GM21381 (cell line): ENCODE measurements around the gene ARL4C.
A peak's percentile ranks its signal among the peaks of the same experiment; 100 is the strongest.

Experiments
- ATAC-seq: cut with Tn5 transposase; IDR thresholded peaks from one replicate; pipeline ENCODE4 v1.9.1; 2021; ENCODE audit warnings: mild to moderate bottlenecking, moderate library complexity; ENCODE audit not compliant: unreplicated experiment

Gene ARL4C

DNA sequence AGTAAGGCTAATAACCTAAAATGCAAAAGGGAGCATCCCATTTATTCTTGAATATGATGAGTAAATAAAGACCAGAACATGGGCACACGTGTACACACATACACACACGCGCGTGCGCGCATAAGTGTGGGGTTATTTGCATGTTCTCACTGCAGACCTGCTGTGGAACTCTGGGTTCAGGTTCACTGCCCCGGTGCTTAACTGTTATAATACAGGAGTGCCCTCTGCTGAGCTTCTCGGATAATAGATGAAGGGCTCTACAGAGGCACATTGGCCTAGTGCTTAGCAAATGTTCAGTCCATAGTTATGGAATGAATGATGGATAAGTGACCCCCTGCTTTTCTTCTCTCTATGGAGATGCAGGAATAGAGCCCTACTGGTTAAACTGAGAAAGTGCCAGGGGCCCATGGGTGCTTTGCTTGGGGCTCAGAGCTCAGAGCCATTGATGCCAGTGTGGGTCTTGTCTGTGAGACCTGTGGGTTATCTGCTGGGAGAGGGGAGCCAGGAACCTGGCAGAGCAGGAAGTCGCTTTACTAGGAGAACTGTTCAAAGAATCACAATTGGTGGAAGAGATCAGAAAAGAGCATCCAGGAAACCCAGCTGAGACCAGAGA lies 3.6 kb upstream of the ARL4C start:
- ATAC-seq = peak; percentile 42

DNA sequence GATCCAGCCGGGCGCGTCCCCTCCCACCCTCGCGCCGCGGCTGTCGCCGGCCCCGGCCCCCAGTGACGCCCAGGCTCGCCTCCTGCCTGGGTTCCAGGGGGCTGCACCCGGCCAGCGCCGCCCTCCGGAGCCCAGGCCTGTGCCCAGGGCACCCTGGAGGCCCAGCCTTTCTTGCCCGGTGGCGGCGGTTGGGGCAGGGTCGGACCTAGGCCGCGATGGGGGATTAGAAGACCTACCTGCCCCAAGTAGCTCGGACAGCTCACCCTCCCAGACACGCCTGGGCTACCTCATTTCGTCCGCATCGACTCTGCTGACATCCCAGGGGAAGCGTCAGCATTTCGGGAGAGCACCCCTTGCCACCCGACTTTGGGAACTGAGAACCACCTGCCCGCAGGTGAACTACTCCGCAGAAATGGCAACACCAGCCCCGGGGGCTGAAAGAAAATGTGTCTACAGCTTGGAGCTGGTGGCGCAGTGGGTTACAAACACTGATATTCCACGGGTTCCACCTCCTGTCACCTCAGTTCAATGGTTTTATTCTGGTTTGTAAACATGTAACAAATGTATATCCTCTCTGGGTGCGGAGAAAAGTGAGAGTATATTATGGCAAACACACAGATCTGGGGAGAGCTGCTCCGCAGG lies 834 bp upstream of the ARL4C start:
- no peak for ATAC-seq

DNA sequence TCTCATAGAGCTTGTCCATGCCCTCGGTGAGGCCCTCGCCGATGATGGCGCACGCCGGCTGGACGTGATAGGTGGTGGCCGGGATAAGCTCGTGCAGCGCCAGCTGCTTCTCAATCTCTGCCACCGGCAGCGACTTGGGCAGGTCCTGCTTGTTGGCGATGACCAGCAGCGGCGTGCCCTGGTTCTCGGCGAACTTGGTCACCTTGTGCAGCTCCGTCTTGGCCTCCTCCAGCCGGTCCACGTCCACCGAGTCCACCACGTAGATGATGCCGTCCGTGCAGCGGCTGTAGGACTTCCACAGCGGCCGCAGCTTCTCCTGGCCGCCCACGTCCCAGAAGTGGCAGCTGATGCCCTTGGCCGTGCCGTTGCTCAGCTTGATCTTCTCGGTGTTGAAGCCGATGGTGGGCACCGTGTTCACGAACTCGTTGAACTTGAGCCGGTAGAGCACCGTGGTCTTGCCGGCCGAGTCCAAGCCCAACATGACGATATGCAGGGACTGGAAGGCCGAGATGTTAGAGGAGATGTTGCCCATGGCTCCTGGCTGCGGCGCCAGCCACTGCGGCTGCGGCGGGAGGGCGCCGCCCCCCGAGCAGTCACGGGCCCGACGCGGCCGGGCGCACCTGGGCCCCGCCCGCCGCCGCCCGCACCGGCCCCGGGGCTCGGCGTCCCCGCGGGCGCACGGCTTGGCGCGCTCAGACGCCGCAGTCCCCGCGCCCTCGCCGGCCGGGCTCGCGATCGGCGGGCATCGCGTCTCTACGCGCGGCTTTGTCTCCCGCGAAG lies 636 bp downstream of the ARL4C start:
- ATAC-seq = peak; percentile 47

DNA sequence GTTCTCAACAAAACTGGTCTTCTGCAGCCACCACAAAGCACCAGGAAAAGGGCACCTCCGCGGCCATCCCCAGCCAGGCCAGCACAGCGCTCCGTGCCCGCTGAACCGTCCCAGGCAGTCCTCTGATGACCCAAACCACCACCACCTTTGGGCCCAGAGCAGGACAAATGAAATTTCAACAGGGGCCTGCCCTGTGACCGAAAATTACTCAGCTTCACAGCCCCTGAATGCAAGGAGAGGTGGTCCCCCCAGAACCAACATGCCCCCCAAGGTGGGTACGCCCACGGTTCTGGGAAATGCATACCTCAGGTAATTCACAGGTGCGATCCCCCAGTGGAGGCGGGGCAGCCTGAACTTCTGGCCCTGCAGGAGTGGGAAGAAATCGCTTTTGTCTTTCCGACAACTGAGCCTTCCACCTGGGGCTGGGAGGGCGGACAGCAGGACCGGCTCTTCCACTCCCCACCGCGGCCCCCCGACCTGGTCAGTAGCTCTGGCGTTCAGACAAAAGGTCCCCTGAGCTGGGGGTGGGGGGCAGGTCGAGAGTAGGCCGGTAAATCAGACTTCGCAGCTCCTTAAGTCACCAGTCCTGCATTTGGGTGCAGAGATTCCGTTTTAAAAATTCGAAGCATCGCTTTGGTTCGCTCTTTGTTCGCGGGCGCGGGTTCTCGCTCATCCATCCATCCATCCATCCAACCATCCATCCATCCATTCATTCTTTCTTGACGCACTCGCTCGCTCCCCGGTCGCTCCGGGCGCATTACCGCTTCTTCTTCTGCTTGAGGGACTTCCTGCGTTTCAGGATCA lies 1.4 kb downstream of the ARL4C start:
- no peak for ATAC-seq

DNA sequence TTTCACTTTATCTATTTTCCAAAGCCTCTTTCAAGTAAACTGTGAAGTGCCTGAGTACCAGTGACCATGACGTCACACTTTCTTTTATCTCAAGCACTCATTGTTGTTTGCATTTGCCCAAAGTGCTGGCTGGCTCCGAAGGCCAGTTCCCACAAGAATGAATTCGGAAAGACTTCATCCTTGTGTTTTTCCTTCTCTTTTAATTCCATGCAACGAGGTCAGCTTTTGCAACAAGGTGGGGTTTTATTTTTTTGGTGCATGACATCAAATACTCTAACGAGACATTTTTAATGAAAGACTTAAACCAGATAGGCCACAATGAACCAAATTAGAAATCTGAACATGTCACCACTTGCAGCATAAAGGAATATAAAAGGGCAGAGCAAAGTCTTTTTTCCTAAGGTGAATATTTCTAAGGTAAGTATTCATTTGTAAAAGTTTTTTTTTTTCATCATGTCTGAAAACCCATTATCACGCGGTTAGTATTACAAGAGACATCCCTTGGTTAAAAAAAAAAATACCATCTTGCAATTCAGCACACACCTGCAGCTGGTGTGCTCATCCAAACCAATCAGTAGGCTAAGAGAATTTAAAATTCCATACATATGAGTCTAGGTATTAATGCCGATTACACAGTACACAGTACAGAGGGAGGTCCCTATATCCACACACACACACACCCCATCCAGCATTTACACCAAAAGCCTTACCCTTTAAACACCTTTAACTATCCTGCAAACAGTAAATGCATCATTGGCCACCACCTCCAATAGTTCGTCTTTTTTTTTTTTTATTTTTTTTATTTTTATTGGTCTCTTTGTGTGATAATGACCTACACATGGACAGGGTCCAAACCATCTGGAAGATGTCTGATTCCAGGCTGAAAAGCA lies 2.3 kb downstream of the ARL4C start:
- no peak for ATAC-seq

DNA sequence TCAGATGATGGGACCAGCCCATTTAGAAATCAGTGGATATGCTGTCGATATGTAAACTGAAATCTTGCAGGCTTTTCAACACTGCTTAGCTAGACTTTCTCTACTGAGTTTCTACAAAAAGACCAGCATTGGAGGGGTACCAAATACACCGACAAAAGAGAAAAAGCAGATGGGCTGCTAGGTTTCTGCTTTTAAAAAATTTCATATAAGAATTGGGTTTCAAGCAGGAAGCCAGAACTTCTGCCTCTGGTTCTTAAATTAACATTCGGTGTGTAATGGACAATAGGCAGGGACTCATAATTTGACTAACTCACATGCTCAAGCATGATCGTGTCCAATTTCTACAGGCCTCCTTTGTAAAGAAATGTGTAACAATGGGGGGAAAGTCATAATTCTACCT lies 3.1 kb downstream of the ARL4C start:
- no peak for ATAC-seq

DNA sequence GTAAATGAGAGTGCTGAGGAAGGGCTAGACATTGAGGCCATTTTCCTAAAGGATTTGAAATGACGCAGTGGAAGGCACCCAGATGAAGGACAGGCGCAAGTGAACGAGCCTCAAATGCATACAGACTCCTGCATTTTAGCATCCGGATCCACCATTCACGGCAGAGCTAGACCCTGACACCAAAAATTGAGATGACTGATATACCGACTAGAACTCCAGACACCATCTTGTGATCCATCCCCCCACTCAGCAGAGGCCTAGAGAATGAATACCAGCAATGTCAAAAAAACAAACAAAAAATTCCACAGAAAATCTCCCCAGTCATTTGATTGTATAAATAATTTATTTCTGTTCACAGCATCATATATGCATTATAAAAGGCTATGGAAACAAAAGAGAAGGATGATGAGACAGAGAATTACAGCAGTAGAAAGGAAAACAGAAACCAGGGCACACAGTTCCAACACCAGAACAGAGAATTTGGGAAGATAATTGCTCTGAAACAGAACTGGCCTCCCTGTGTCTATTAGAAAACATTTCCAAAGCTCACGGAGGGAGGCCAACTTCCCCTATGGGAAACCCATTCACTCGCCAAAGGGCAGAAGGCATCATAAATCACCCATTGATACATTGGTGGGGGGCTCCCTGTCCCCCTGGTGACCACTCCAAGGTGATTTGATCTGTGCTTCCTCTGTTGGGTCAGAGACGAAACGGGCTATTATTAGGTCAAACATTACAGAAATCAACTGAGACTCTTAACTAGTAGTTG lies 4.0 kb downstream of the ARL4C start:
- ATAC-seq = no peak

DNA sequence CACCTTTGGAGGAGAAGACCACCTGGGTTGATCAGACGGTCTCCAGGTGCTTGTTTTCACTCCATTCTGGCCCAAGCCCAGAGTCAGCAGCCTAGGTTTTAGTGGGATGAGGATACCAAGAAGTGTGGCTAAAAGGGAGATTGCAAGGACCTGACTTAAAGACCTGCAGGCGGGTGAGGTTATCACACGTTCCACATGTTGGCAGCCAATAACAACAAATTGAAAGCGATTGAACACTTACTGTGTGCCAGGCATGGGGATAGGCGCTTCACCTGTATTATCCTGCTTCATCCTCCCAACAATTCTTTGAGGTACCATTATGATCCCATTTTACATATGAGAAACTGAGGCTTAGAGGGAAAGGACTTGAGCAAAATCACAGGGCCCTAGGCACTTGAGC lies 5.0 kb downstream of the ARL4C start:
- no peak for ATAC-seq

DNA sequence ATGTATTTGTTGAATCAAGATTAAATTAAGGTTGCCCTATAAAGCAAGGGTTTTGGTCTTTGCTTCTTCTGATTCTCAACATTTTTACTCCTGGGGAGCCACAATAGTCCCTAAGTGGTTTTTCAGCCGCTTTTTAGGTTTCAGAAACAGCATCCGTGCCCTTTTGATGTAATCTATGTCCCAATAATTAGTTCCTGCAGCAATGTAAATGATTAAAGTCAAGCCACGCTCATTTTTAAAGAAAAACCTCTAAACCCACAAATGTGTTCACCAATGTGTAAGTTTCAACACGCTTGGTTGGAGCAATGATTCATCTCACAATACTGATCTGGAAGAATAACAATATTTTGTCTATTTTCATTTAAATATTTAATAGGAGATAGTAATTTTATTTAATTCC lies 5.6 kb downstream of the ARL4C start:
- ATAC-seq = no peak

DNA sequence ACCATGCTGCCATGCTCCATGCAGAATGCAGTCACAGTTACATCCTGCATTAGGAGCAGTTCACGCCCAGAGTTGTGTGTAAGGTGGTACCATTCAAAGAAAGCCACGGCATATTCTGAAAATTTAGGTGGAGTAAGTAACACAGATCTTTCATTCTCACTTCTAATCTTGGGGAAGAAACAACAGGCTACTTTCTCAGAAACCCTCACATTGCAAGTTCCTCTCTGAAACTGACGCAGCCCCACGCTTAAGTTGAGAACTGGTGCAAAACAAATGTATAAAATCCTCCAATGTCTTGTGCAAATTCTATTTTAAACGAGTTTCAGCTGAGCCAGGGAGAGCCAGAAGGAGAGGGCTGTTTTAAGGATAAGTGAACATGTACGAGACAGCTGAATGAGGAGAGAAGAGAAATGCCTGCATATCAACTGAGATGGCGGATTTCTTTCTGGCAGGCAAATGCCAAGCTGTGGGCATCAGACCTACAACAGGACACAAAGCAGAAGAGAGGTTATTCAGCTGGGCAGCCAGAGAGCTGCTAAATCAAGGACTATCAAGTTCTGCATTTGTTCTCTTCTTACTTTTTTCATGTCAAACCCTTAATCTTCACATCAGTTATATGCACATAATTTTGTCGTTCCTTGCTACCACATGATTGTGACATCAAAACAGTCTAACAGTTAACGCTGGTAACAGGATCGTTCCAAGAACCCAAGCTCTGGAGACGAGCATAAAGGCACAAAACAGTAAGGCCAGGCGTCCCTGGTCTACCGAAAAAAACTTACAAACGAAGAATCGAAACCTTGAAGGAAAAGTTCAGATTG lies 6.4 kb downstream of the ARL4C start:
- peak; percentile 34 for ATAC-seq

DNA sequence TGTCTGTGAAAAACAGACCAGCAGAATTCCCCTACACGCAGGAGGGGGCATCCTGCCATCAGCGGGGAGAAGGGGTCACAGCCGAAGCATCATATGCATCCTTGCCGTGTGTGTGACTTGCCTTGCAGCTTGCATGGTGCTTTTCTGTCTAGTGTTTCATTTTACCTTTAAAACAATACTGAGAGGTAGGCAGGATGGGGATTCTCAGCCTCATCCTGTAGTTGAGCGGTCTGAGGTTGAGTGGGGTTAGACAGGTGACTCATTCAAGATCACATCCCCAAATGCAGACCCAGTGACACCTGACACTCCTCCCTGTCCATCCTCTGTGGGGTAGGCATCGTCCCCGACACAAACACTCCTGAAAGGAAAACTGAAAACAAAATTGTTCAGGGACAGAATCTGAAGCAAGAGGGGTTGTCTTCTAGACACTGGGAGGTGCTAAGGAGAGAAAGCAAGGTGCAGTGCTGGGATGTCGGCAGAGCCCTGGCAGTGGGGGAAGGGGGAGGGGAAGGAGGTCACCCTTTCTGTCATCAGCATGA lies 7.9 kb downstream of the ARL4C start:
- peak; percentile 71 for ATAC-seq

DNA sequence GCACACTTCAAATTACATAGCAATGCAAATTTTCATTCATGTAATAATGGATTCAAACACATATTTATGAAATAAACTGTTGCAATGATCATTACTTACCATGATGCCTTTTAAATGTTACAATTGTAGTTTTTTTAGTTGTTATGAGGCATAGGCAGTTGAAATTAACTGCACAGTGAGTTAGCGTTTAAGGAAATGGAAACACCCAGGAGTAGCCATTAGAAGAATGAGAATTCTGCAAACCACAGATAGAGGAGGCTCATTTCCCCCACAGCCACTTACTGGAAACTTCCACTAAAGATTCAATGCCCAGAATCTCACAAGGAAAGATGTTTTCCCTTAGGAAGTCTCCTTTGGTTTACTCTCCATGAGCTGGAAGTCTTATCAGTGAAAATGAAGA lies 8.4 kb downstream of the ARL4C start:
- ATAC-seq = no peak

DNA sequence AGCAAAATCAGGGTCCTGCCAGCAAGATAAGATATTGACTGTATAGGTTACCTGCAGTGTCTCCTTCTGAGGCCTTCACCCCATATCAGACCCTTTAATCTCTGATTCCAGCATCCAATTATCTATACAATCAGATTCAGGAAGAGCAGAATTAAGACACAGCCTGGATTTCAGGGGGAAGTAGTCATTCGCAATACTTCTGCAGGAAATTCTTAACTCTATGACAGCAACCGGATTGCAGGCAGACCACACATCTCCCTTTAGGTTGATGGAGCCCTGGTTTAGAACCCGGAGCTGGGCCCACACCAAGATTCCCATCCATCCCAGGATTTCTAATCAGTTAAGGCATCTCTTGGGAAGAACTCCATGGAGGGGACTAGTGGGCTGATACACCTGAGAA lies 9.5 kb downstream of the ARL4C start:
- ATAC-seq = no peak

DNA sequence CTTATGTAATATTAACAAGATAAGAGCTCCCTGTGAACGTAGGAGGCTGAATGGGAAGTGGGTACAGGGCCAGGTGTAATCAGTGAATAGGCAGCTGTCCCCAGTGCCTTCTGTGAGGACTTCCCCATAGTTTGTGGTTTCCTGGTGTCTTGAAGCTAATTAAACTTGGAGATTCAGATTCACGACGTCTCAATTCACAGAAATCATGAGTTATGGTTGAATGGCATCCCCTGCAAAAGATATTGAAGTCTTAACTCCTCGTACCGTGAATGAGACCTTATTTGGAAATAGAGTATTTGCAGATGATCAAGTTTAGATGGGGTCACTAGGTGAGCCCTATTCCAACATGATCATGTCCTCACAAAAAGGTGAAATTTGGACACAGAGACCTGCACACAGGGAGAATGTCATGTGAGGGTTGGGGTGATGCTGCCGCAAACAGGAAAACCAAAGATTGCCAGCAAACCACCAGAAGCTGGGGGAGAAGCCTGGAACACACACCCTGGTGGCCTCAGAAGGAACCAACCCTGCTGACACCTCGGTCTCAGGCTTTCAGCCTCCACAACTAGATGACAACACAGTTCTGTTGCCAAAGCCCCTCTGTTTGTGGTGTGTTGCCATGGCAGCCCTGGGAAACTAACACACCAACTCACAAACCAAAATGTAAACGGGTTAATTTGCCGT lies 13.2 kb downstream of the ARL4C start:
- ATAC-seq = peak; percentile 69

DNA sequence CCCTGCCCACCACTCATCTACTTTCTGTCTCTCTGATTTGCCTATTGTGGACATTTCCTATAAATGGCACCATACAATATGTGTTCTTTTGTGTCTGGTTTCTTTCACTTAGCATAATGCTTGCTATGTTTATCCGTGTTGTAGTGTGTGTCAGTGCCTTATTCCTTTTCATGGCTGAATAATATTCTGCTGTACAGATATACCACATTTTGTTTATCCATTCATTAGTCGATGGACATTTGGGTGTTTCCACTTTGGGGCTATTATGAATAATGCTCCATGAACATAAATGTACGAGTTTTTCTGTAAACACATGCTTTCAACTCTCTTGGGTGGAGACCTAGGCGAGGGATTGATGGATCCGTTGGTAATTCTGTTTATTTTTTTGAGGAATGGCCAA lies 15.6 kb downstream of the ARL4C start:
- ATAC-seq = no peak

DNA sequence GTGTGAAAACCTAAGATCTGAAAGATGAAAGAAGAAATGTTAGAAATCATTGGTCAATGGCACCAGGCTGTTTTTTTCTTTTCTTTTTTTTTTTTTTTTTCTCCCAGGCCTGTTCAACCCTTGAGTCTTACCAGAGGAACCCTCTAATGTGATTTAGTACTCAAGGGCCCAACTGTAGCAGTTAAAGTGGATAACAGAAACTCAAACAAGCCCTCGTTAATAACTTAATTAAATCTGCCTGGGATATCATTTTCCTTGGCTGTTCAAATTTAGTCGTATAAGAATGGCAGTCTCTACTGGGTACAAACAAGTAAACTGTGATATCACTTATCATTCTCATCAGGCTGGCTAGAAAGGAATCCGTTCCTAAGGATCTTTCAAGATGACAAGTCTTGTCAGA lies 16.5 kb downstream of the ARL4C start:
- ATAC-seq = no peak

DNA sequence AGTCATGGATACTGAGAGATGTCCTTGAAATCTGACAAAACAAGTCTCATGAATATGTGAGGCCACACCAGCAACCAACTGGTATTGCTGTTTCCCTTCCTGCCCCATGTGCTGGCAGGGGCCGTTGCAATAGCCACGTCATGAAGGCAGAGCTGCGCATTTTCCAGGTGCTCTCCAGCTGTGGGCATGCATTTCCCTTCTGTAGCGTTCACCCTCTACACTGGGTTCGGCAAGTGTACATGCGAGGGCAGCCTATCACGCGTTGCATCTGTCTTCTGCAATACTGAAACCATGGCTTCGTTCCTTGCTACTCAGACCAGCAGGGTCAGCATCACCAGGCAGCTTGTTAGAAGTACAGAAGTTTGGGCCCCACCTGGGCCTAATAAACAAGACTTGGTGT lies 17.4 kb downstream of the ARL4C start:
- no peak for ATAC-seq
